Measurements from ENCODE around the gene TULP3.

DNA sequence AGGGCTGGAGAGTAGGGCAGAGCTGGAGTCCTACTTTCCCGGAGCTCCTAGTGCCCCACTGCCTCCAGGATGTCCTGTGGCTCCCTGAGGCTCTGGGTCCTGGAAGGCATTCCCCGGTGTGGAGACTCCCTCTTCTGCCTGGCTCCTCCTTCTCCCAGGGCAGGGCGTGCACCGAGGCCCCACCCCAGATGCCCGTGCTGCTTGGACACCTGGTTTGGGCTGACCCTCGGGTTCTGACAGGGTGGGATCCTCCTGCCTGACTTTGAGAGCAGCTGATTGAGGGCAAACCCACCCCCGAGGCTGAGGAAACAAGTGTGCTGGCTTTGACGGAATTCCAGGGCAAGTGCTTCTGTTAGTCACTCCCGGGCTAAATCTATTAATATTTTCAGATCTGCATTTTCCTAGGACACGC, 83.9 kb downstream of the TULP3 start:
- TF ChIP-seq ESRRG (CRISPR knock-in tag; IDR thresholded peaks at IDR 0.05): no peak
- TF ChIP-seq BACH2 (CRISPR knock-in tag; IDR thresholded peaks at IDR 0.05; ENCODE audit: borderline replicate concordance): no peak
- no peak for TF ChIP-seq ARNTL (CRISPR knock-in tag; IDR thresholded peaks at IDR 0.05; ENCODE audit: borderline replicate concordance, low read depth)
- TF ChIP-seq, protein P1, sequence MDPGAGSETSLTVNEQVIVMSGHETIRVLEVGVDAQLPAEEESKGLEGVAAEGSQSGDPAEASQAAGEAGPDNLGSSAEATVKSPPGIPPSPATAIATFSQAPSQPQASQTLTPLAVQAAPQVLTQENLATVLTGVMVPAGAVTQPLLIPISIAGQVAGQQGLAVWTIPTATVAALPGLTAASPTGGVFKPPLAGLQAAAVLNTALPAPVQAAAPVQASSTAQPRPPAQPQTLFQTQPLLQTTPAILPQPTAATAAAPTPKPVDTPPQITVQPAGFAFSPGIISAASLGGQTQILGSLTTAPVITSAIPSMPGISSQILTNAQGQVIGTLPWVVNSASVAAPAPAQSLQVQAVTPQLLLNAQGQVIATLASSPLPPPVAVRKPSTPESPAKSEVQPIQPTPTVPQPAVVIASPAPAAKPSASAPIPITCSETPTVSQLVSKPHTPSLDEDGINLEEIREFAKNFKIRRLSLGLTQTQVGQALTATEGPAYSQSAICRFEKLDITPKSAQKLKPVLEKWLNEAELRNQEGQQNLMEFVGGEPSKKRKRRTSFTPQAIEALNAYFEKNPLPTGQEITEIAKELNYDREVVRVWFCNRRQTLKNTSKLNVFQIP (CRISPR knock-in tag; IDR thresholded peaks at IDR 0.05; ENCODE audit: borderline replicate concordance, low read depth): no peak

Data from SK-N-SH treated with all-trans-retinoic acid at 6 μM for 48 hours (cell line).